Measurements from ENCODE around the gene SCAMP2.

- TF ChIP-seq, protein P1, sequence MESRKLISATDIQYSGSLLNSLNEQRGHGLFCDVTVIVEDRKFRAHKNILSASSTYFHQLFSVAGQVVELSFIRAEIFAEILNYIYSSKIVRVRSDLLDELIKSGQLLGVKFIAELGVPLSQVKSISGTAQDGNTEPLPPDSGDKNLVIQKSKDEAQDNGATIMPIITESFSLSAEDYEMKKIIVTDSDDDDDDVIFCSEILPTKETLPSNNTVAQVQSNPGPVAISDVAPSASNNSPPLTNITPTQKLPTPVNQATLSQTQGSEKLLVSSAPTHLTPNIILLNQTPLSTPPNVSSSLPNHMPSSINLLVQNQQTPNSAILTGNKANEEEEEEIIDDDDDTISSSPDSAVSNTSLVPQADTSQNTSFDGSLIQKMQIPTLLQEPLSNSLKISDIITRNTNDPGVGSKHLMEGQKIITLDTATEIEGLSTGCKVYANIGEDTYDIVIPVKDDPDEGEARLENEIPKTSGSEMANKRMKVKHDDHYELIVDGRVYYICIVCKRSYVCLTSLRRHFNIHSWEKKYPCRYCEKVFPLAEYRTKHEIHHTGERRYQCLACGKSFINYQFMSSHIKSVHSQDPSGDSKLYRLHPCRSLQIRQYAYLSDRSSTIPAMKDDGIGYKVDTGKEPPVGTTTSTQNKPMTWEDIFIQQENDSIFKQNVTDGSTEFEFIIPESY (IDR thresholded peaks at IDR 0.05; ENCODE audit: extremely low read depth, insufficient replicate concordance, low read length) = no peak
- TF ChIP-seq SP1 (IDR thresholded peaks at IDR 0.05; ENCODE audit: low read depth) = no peak
- no peak for TF ChIP-seq CTCF (IDR thresholded peaks at IDR 0.05 in 2 of 3, conservative IDR thresholded peaks at IDR 0.05 in 1 of 3; ENCODE audit: borderline replicate concordance in 1 of 3, insufficient read depth in 1 of 3, low read depth in 2 of 3, low read length in 2 of 3)
- TF ChIP-seq CEBPB (IDR thresholded peaks at IDR 0.05; ENCODE audit: low read depth) = no peak
- no peak for TF ChIP-seq ZNF274 (IDR thresholded peaks at IDR 0.05; ENCODE audit: low read depth, low read length)
- TF ChIP-seq RAD21 (IDR thresholded peaks at IDR 0.05; ENCODE audit: low read depth) = no peak
Measured at GRCh38 chr15:74882528-74882927, 9.4 kb upstream of the SCAMP2 start.

Data from HCT116 (cell line).